OCI-LY7 (cell line): ENCODE data around the gene SLA2. TPM values are rescaled to one million over a fixed set of nuclear protein-coding genes. Genes with fewer than 3 reads are reported as not detected.

Experiments used
- BruUV-seq: library from RNA; stranded (reverse); fragments of 400-500 nt; replicated peaks from 2 replicates; lab custom pipeline; 2021; lab: Mats Ljungman, UMichigan
- CTCF ChIA-PET: fragments of 300-600 bp; sonication (Branson Sonifier 250); formaldehyde crosslinking; loops from one replicate; lab custom pipeline; 2022; ENCODE audit warnings: antibody characterized with exemption; ENCODE audit not compliant: unreplicated experiment; lab: Charles Lee
- POLR2A ChIA-PET: fragments of 300-600 bp; sonication (Branson Sonifier 250); formaldehyde crosslinking; loops from one replicate; lab custom pipeline; 2022; ENCODE audit warnings: antibody characterized with exemption; lab: Charles Lee
- DNase-seq: peaks from one replicate; pipeline ENCODE4 v3.0.0-alpha.2; 2015; ENCODE audit warnings: low spot score
- H2AFZ ChIP-seq: fragments of 200-600 bp; sonication (generic), shearing (Covaris generic); 2 replicates; pipeline ENCODE4 v1.6.1; 2014; ENCODE audit warnings: mild to moderate bottlenecking, antibody characterized with exemption, low read length, moderate library complexity
- H3K27ac ChIP-seq: fragments of 200-600 bp; sonication (generic); 2 replicates; pipeline ENCODE4 v1.5.1; 2014; ENCODE audit warnings: mixed run types, low read depth, mild to moderate bottlenecking, moderate library complexity, low read length, inconsistent platforms; ENCODE audit not compliant: poor library complexity, severe bottlenecking
- H3K36me3 ChIP-seq: fragments of 200-600 bp; sonication (generic); 2 replicates; pipeline ENCODE4 v1.6.1; 2014; ENCODE audit warnings: mild to moderate bottlenecking, antibody characterized with exemption, low read length, moderate library complexity, mixed read lengths; ENCODE audit not compliant: insufficient read depth
- H3K4me1 ChIP-seq: fragments of 200-600 bp; sonication (generic); 2 replicates; pipeline ENCODE4 v1.5.1; 2014; ENCODE audit warnings: mild to moderate bottlenecking, low read length; ENCODE audit not compliant: insufficient read depth, poor library complexity, severe bottlenecking
- H3K4me2 ChIP-seq: fragments of 200-600 bp; sonication (generic); 2 replicates; pipeline ENCODE4 v1.6.1; 2014; ENCODE audit warnings: mild to moderate bottlenecking, low read length
- H3K4me3 ChIP-seq: fragments of 200-600 bp; sonication (generic); 2 replicates; pipeline ENCODE4 v1.5.1; 2014; ENCODE audit warnings: mild to moderate bottlenecking, low read depth, low read length; ENCODE audit not compliant: poor library complexity, severe bottlenecking
- H3K79me2 ChIP-seq: fragments of 200-600 bp; sonication (generic); 2 replicates; pipeline ENCODE4 v1.6.1; 2016; ENCODE audit warnings: low read depth, mild to moderate bottlenecking, low read length, moderate library complexity, mixed read lengths; ENCODE audit not compliant: insufficient read depth
- H3K9me2 ChIP-seq: fragments of 200-600 bp; sonication (generic); 2 replicates; pipeline ENCODE4 v1.6.1; 2016; ENCODE audit warnings: mild to moderate bottlenecking, low read length, mixed read lengths; ENCODE audit not compliant: insufficient read depth
- H3K9me3 ChIP-seq: fragments of 200-600 bp; sonication (generic); 2 replicates; pipeline ENCODE4 v1.6.1; 2014; ENCODE audit warnings: mild to moderate bottlenecking, mixed run types, low read length, mixed read lengths
- H4K20me1 ChIP-seq: fragments of 200-600 bp; sonication (generic); 2 replicates; pipeline ENCODE4 v1.6.1; 2014; ENCODE audit warnings: mild to moderate bottlenecking, antibody characterized with exemption, low read length, moderate library complexity, mixed read lengths; ENCODE audit not compliant: insufficient read depth
- CTCF ChIP-seq: fragments of 200-600 bp; sonication (generic); conservative IDR thresholded peaks from 2 replicates; pipeline ENCODE4 v1.5.1; 2014; ENCODE audit warnings: mild to moderate bottlenecking, antibody characterized with exemption, low read length, moderate library complexity, mixed read lengths
- EZH2phosphoT487 ChIP-seq: fragments of 200-600 bp; sonication (generic); IDR thresholded peaks from 2 replicates; pipeline ENCODE4 v1.6.1; 2018; ENCODE audit warnings: low read depth, borderline replicate concordance, mild to moderate bottlenecking, mixed run types, antibody characterized with exemption, low read length, moderate library complexity, mixed read lengths
- intact Hi-C: fragments of 100-400 bp; cut with micrococcal nuclease; formaldehyde crosslinking; loops from one replicate; pipeline ENCODE4 v1.10.0; 2022; ENCODE audit not compliant: unreplicated experiment
- total RNA-seq, 2 experiments: library from RNA; depleted of rRNA in 1 of 2; stranded (reverse); fragments of >200 nt in 1 of 2; shearing (Covaris generic) in 1 of 2; gene quantifications; 2 replicates each; pipeline ENCODE4 v1.2.3, GENCODE V29; 2014 to 2022

The SLA2 gene
- total RNA-seq, 2 experiments from 2014 or later, result 2.0 to 5.0 TPM

- Histone ChIP-seq H3K9me3 (no peaks in the 10 kb centered on the region), H3K4me1 (no peaks in the 10 kb centered on the region), H3K36me3 (peaks cover 15% of the 10 kb centered on the region; the same call in 1 of the 2 replicates), H3K4me2 (no peak overlapping the region), H4K20me1 (no peaks in the 10 kb centered on the region), H3K79me2 (no peaks in the 10 kb centered on the region), H3K27ac (no peak overlapping the region), H3K9me2 (no peaks in the 10 kb centered on the region), H3K4me3 (no peak overlapping the region), H2AFZ (no peak overlapping the region)
- BruUV-seq, result no TSS peak
- TF ChIP-seq CTCF (no peak), EZH2phosphoT487 (no peak)
- POLR2A ChIA-PET, result no interaction called here
- CTCF ChIA-PET, result no interaction called here
- DNase-seq, result no peak
- intact Hi-C loops, result no loop called here
Observed at GRCh38 chr20:36687850-36688249, 41.9 kb upstream of the SLA2 start.

- no peaks in the 10 kb centered on the region for H3K9me2 ChIP-seq
- TF ChIP-seq CTCF, result no peak
- no peak overlapping the region for H3K4me3 ChIP-seq
- DNase-seq, result no peak
- CTCF ChIA-PET, result no interaction called here
- no peak overlapping the region for H3K27ac ChIP-seq
- BruUV-seq, result no TSS peak
- no peaks in the 10 kb centered on the region for H3K79me2 ChIP-seq
- POLR2A ChIA-PET, result interaction anchor here (0.5 kb wide), 1 partner anchor 199 kb away, joined by 3 read pairs; no protein-coding TSS in a partner anchor
- H2AFZ ChIP-seq, result no peak overlapping the region
- no peaks in the 10 kb centered on the region for H4K20me1 ChIP-seq
- H3K4me1 ChIP-seq, result no peaks in the 10 kb centered on the region
- peaks cover 19% of the 10 kb centered on the region; the same call in 1 of the 2 replicates for H3K36me3 ChIP-seq
- H3K9me3 ChIP-seq, result no peaks in the 10 kb centered on the region
- intact Hi-C loops, result no loop called here
- H3K4me2 ChIP-seq, result no peak overlapping the region
Observed at GRCh38 chr20:36686944-36687343, 40.9 kb upstream of the SLA2 start.

GRCh38 chr20:36686504-36686903, 40.5 kb upstream of the SLA2 start:
- no peak for DNase-seq
- Histone ChIP-seq H3K4me2 (no peak overlapping the region), H3K79me2 (no peaks in the 10 kb centered on the region), H3K9me3 (no peaks in the 10 kb centered on the region), H4K20me1 (no peaks in the 10 kb centered on the region), H2AFZ (no peak overlapping the region), H3K27ac (no peak overlapping the region), H3K9me2 (no peaks in the 10 kb centered on the region), H3K4me1 (no peaks in the 10 kb centered on the region), H3K36me3 (peaks cover 19% of the 10 kb centered on the region; the same call in 1 of the 2 replicates), H3K4me3 (no peak overlapping the region)
- no TSS peak for BruUV-seq
- POLR2A ChIA-PET, result no interaction called here
- CTCF ChIA-PET, result no interaction called here
- intact Hi-C loops, result no loop called here
- no peak for TF ChIP-seq EZH2phosphoT487
- no peak for TF ChIP-seq CTCF
